Ecto neural progenitor cell (in vitro differentiated cells): ENCODE results near the gene PADI3.
"Not testable (repeated sequence)": the region's sequence is repeated elsewhere in the genome, so short reads cannot be mapped to it uniquely, and the experiment has no call there.

Experiments used
- DNase-seq: peaks from one replicate; pipeline ENCODE4 v3.0.0-alpha.2; 2018; ENCODE audit warnings: low spot score

Gene PADI3

DNA sequence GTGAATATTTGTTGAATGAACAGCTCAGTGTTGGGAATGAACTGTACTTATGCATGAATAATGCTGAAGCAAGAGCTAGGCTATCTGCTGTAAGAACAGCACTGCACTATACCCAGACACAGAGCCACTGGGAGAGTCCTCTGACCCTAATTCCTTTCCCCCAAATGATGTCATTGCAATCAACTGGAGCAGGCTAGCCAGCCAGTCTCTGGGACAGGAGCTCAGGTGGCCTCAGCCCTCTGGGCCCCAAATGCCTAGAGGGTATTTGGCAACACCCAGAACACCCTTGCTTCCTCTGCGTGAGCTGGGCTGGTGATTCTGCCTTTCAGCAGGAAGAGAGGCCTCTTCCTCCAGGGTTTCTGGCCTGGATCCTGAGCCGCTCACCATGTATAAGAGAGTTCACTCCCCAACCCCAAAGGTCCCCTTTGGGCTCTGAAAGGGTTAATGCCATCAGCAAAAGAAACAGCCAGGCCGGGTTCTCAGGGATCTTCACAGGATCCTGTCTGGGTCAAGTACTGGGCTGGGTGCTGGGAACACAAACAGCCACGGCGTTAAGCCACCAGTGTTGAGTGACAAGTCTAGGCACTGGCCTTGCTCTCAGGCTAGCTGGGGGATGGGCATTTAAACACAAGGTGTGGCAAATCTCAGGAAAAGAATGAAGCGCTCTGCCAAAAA is 55.4 kb downstream of the PADI3 start:
- no peak for DNase-seq

DNA sequence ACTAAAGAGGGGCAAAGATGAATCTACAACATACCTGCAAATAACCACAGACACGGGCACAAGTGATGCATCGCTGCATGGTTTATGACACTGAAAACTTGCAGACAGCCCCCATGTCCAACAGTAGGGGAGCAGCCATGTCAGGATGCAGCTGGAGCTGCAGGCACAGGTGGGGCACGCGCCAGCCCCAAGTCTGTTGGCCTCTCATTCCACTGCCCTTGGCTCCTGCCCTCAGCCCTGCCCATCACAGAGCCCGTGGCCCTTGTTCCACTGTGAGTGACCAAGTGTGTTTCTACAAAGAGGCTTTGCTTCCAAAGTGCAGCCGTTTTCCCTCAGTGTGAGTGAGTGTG is 55.9 kb downstream of the PADI3 start:
- no peak for DNase-seq

DNA sequence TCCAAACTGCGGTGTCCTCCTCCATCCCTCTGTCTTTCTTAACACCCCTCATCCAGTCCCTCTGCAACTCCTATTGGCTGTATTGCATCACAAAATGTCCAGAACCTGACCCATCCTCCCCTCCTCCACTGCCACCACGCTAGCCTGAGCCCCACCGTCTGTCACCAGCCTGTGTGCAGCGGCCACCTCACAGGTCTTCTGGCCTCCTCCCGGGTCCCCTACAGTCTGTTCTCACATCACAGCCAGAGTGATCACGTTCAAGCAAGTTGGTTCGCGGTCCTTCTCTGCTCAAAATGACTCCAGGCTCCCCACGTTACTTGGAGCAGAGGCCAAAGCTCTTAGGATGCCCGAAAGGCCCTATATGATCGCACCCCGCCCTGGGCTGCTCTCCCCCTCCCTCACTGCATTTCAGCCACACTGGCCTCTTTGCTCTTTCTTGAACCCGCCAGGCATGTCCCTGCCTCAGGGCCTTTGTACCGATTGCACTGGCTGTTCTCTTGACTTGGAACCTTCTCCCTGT is 56.7 kb downstream of the PADI3 start:
- no peak for DNase-seq

DNA sequence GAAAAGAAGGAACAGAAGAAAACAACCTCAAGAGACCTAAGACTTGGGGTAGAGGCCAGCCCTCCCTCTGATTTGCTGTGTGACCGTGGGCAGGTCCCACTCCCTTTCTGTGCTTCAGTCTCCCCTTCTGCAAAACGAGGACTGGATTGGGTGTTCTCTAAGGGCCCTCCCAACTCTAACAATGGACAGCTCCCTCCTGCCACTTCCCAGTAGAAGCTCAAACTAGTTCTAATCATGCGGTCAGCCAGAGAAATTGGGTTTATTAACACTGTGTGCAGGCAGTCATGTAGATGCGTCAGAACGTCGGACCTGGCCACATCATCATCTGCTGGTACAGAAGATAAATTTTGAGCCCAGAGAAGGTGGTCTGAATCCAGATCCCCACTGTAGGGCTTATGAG is 57.5 kb downstream of the PADI3 start:
- no peak for DNase-seq

DNA sequence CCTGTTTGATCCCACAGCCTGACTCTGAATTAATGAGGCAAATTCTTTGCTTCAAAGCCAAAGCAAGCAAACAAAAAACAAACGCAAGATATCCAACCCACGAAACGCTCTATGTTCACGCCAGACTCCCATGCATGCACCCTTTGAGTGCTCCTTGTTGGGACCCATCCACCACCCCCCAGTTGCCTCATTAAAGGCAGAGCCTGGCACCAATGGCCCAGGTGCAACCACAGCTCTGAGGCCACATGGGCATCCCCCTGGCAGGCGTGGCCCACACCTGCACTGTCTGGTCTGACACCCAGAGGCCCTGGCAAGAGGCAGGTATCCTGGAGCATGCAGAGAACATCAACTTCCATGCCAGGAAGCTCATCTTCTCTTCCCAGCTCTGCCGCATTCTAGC is 58.0 kb downstream of the PADI3 start:
- DNase-seq = no peak

DNA sequence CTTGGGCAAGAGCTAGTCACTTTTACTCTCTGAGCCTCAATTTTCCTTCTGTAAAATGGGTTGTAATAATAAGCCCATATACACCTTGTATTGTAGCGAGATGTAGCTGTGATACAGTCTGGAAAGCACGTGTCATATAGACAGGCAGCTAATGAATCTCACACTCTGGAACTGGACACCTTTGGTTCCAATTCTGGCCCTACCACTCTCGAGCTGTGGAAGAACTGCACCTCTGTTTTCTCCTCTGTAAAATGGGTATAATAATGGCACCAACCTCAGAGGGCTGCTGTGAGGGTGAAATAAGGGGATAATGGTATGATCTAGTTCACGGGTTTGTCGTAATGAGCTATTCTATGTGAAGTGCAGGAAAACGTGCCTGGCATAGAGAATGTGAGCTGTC is 58.4 kb downstream of the PADI3 start:
- no peak for DNase-seq

DNA sequence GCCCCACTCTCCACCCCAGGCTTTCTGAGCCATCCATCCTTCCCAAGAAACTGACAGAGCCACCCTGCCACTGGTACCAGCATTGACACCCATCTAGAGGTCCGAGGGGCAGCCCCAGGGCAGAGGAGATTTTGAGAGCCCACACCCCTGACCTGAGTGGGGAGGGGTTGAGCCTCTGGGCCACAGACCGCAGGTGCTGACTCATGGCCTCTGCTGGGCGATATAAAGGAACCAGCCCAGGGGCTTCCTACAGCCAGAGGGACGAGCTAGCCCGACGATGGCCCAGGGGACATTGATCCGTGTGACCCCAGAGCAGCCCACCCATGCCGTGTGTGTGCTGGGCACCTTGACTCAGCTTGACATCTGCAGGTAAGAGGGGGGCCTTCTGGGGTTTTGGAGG is 59.0 kb downstream of the PADI3 start, which contains the start of gene PADI4:
Gene PADI4 (plus strand): TSS at position 252 of the 400 bp plus-strand sequence. CDS start 26 bp downstream, at position 278.
- no peak for DNase-seq

DNA sequence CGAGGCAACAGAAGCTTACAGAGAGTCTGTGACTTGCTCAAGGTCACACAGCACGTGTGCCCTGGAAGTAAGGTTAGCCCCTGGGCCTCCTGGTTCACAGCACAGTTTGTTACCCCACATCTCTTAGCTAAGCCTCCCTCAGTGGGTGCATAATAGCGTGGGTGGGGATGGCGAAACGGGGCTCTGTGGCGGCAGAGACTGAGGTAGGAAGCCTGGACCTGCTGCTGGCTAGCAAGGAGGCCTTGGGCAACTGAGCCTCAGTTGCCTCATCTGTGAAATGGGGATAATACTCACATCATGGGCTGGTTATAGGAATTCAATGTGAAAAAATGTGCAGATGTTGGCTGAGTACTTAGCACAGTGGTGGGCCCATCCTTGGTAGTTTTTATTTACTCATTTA is 59.7 kb downstream of the PADI3 start:
- no peak for DNase-seq

DNA sequence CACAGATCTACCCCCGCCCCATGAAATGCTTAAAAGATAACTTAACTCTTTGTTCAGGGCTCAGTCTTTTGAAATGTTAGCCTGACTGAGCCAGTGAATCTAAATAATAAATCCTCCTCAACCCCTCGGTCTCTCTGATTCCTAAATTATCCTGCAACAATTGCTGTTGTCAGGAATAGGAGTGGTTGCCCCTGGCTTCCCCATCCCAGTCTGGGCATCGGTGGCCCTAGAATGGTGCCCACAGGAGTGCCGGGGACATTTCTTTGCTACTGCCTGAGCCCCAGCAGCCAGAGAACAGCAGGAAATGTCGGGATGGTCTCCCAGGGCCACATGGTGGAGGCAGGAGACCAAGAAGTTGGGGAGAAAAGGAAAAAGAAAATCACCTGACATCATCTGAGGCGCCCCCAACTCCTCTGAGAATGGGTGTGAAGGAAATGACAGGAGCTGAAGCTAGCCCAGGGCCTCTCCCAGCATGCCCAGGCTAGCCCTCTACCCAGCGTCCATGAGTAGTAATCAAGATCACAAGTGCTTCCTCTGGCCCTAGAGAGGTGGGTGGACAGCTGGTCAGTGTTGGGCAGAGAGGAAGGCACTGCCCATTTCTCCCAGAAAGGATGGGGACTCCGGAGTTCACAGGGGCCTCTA is 60.6 kb downstream of the PADI3 start:
- no peak for DNase-seq

DNA sequence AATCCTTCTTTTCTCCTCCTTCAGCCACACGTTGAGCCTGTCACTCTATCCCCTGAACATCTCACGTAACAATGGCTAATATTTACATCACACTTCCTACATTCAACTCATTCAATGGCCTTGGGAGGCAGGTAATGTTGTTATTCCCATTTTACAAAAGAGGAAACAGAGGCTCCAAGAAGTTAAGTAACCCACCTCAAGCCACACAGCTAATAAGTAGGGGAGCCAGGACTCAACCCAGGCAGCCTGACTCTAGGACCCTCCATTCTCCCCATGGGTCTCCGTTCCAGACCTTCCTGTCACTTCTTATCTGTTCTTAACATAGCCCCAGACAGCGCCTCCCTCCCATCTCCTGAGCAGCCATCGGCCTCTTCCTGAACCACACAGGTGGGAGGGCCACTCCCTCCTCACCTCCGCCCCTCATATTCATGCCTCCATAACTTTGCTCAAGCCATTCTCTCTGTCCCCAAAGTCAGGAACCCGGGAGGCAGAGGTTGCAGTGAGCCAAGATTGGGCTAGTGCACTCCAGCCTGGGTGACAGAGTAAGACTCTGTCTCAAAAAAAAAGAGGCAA is 61.3 kb downstream of the PADI3 start:
- DNase-seq = no peak

DNA sequence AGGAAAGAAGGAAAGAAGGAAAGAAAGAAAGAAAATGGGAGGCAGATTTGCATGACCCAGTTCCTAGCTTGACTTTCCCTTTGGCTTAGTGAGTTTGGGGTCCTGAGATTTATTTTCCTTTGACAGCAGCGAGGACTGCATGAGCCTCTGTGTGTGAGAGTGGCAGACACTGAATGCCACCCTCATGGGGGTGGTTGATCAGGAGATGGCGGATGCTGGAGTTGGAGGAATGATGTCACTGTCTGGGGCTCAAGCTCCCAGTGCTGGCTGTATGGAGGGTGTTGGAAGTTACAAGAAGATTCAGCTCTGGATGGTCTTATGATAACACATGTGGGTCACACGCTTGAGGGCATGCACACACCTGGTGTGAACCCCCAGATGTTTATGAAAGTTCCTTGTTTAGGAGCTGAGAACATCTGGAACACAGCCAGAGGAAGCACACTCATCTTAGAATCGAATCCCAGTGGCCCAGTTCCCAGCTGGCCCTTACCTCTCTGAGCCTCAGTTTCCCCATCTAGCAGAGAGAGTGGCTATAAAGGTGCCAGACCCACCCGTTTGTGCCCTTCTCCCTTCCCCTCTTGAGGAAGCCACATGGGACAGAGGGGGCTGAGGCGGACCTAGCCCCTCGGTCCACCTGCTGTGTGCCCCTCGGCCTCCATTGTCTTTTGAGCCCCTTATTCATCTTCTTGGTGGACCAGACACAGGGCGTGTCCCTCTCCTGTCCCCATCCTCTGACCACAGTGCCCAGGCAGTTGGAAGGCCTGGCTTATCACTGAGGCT is 64.8 kb downstream of the PADI3 start:
- DNase-seq = no peak

DNA sequence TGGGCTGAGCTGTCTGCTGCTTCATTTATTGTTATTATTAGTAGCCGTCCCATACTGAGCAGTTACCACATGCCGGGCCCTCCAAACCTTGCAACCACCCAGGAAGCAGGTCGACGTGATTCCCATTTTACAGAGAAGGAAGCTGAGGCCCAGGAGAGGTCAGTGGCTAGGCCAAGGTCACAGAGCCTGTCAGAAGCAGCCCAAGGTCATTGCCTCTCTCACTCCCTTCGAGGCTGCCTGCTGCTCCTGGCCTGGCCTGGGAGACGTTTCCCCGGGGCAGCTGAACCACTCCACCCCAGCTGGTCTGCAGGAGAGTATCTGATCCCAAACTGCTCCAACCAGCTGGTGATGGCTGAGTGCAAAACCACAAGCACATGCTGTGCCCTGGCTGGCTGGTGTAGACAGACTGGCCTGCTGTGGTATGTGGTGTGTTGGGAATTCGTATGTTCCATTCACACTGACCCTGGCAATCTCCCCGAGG is 65.6 kb downstream of the PADI3 start:
- no peak for DNase-seq

DNA sequence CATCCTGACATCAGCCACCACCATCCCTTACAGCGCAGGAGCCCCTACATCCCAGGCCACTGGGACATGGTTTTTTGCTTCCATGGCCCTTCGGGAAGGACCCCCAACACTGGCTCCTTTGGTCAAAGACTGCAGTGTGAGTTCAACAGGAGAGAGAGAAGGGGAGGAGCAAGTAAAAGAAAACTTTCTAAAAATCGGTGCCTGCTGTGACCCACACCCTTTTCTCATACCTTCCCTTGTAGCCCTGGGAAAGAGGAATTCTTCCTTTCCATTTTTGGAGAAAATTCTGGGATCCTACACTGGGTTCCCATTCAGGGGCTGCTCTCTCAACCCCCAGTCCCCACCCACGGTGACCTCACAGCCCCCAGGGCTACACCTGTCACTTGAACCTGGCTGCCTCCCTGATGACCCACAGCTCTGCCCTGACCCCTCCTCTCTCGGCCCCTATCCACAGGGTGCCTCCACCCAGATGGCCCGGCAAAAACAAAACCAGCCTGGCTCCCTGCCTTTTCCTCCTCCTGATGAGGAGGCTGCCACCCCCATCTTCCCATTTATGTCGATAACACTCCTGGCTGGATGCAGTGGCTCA is 66.7 kb downstream of the PADI3 start:
- DNase-seq = no peak

DNA sequence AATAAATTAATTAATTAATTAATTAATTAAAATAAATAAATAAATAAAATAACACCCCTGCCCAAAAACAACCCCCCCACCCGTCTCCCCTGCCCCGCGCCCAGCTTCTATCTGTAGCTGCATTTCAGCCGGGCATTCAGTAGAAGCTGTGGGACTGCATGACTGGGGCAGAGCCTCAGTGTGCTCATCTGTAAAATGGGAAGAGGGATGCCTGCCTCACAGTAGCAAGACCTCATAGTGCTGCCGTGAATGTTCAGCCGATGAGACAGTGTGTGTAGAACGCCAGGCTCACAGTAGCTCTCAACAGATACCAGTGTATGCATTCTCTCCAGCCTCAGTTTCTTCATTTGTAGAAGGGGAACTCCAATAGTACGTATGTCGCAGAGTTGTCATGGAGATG is 67.8 kb downstream of the PADI3 start:
- no peak for DNase-seq

DNA sequence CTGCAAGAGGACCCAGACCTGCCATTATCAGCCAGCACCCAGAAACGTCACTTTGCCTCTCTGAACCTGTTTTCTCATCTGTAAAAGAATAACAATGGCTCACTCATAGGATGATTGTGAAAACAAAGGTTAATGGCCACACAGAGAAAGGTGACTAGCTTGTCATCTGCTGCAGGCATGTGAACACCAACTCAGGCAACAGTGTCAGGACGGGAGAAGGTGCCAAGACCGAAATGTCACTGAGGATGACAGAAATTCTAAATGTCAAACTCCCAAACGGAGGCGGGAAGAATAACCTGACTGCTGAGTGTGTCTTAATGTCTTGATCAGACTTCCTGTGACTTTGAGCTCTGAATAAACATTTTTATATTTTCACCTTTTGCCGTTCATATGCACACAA is 69.4 kb downstream of the PADI3 start:
- no peak for DNase-seq

DNA sequence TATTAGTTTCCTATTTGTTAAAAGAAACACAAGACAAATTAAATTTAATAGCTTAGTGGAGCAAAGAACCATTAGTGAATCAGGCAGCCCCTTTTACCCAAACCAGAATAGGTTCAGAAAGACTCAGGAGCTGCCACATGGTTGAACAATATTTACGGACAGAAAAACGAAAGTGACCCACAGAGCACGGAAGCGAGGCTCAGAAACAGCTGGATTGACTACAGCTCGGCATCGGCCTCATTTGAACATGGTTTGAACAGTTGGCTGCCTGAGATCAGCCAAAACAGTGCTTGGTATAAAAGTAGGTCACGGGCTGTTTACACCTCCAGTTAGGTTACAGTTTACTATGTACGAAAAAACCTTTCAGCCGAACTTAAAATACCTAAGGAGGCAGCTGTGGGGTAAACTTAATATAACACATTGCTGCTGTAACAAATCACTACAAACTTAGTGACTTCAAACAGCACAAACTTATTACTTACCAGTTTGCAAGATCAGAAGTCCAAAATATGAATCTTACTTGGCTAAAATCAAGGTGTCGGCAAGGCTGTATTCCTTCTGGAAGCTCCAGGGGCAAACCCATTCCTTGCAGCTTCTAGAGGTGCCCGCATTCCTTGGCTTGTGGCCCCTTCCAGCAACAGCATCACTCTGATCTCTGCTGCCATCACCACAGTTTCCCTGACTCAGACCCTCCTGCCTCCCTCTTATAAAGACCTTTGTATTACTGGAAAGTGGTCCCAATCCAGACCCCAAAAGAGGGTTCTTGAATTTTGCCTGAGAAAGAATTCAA is 70.9 kb downstream of the PADI3 start:
- DNase-seq = no peak

DNA sequence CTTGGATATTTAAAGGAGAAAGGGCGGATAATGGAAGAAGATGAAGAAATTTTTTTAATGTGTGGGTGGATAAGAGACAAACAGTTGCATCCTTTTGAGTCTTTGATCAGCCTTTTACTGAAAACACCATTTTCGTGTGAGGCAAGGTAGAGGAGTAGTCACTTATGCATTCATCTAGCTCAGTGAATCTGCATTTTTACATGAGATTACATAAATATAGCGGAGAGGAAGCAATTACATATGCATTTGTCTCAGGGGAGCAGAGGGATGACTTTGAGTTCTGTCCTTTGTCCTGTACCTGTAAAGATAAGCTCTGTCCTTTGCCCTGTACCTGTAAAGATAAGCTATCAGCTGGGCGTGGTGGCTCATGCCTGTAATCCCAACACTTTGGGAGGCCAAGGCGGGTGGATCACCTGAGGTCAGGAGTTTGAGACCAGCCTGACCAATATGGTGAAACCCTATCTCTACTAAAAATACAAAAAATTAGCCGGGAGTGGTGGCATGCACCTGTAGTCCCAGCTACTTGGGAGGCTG is 73.0 kb downstream of the PADI3 start:
- not testable (repeated sequence) for DNase-seq

DNA sequence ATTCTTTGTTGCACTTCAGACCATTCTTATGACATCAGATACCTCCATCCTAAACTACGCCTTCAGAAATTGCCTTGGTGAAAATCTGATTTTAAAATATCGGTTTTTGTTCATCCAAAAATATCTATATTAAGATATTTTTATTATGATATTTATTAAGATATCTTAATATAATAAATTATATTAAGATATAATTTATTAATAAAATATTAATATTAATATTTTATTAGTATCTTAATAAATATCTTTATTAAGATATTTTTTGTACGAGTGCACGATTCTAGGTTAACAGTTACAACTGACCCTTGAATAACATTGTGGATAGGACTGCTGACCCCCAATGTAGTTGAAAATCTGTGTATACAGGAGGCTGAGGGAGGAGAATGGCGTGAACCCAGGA is 80.0 kb downstream of the PADI3 start:
- DNase-seq = no peak

DNA sequence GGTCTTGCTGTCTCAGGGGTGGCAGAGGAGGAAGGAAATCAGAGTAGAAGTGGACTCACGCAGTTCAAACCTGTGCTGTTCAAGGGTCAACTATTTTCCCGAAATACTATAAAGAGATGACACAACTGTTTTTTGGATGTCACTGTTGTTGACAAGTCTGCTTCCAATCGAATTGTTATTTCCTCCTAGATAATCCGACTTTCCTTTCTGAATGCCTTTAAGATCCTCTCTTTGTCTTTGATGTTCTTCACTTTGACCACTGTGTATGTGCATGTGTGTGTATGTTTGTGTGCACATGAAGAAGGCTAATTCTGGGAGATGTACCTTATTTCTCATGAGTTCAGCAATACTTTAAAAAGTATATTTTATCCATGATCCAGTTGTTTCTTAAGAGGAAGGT is 80.7 kb downstream of the PADI3 start:
- DNase-seq = no peak

DNA sequence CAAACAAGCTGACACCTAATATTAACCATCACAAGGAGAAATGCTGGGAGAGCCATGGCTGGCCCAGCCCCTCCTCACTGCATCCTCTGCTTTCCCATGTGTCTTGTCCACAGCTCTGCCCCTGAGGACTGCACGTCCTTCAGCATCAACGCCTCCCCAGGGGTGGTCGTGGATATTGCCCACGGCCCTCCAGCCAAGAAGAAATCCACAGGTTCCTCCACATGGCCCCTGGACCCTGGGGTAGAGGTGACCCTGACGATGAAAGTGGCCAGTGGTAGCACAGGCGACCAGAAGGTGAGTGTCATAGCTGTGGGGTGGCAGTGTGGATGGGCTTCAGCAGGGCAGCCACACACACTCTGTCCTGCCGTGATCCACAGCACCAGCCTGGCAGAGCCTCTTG is 82.0 kb downstream of the PADI3 start:
- no peak for DNase-seq

DNA sequence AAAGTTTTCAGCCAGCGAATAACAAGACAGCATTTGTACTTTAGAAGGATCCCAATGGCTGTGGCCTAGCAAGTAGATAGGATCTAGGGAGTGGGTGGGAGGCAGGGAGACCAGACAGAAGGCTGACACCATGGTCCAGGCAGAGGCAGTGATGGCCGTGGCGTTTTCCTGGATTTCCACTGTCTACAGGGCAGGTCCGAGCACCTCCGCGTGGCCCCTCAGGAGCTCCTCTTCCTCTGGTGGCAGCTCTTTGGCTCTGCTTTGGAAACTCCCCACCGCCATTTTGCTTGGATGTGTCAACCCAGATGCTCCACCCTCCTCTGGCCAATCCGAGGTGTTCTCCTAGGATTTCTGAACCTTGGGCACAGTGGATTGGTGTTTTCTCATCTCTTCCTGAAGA is 84.2 kb downstream of the PADI3 start:
- no peak for DNase-seq
